ENCODE results near the gene RPL36.
"Not testable (repeated sequence)": the region's sequence is repeated elsewhere in the genome, so short reads cannot be mapped to it uniquely, and the experiment has no call there.

The RPL36 gene

GRCh38 chr19:5707576-5708575 is 17.8 kb downstream of the RPL36 start:
- DNase-seq, result no peak

GRCh38 chr19:5711025-5711424 is 20.9 kb downstream of the RPL36 start:
- no peak for DNase-seq

GRCh38 chr19:5711713-5712161 is 21.6 kb downstream of the RPL36 start:
- DNase-seq, result no peak

- DNase-seq, result no peak
Measured at GRCh38 chr19:5713228-5713627, 23.1 kb downstream of the RPL36 start.

GRCh38 chr19:5714816-5715215 is 24.7 kb downstream of the RPL36 start:
- DNase-seq, result no peak

- DNase-seq, result no peak
Measured at GRCh38 chr19:5717215-5717935, 27.3 kb downstream of the RPL36 start.

GRCh38 chr19:5718037-5718578 is 28.0 kb downstream of the RPL36 start:
- DNase-seq, result no peak

GRCh38 chr19:5718579-5719273 is 28.6 kb downstream of the RPL36 start:
- no peak for DNase-seq

- no peak for DNase-seq
Measured at GRCh38 chr19:5719274-5719960, 29.3 kb downstream of the RPL36 start.

- DNase-seq, result peak; percentile 98
Measured at GRCh38 chr19:5719961-5720790, 30.1 kb downstream of the RPL36 start, which contains the start of the genes CATSPERD and LONP1. CATSPERD (plus strand) TSS chr19:5720637; CDS start chr19:5720738, 101 bp downstream. LONP1 (minus strand) TSS chr19:5720146; CDS start chr19:5720132, 14 bp downstream.

- DNase-seq, result no peak
Measured at GRCh38 chr19:5727453-5728050, 37.5 kb downstream of the RPL36 start.

- DNase-seq, result not testable (repeated sequence)
Measured at GRCh38 chr19:5733172-5733571, 43.1 kb downstream of the RPL36 start.

GRCh38 chr19:5738423-5738822 is 48.3 kb downstream of the RPL36 start:
- no peak for DNase-seq

All from NCI-H446 treated with DMSO at 0.1 percent for 48 hours (cell line).